C4-2B (cell line): Measurements from ENCODE around the gene GRIA1.

Experiments used
- H3K27ac ChIP-seq: fragments of 450-650 bp; 2 replicates; pipeline ENCODE4 v1.5.1; 2017
- ZFX ChIP-seq: fragments of 450-650 bp; IDR thresholded peaks from 2 replicates; pipeline ENCODE4 v1.6.1; 2017
- TF ChIP-seq, protein P1 (sequence below): fragments of 450-650 bp; conservative IDR thresholded peaks from 2 replicates; pipeline ENCODE4 v1.5.1; 2017; ENCODE audit warnings: mild to moderate bottlenecking

Gene GRIA1

DNA sequence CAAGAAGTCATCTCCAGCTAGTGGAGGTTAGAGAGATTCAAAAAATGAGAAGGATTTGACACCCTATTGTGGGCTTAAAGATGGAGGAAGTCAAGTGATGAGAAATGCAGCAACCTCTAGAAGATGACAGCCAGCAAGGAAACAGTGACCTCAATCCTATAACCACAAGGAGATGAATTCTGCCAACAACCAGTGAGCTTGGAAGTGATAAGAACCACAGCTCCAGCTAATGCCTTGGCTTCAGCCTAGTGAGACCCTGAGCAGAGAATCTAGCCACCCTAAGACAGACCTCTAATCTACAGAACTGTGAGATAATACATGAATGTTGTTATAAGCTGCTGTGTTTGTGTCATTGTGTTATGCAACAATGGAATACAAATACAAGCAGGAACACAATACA lies 262.4 kb downstream of the GRIA1 start:
- no peak overlapping the region for H3K27ac ChIP-seq
- no peak for TF ChIP-seq ZFX
- TF ChIP-seq, protein P1, sequence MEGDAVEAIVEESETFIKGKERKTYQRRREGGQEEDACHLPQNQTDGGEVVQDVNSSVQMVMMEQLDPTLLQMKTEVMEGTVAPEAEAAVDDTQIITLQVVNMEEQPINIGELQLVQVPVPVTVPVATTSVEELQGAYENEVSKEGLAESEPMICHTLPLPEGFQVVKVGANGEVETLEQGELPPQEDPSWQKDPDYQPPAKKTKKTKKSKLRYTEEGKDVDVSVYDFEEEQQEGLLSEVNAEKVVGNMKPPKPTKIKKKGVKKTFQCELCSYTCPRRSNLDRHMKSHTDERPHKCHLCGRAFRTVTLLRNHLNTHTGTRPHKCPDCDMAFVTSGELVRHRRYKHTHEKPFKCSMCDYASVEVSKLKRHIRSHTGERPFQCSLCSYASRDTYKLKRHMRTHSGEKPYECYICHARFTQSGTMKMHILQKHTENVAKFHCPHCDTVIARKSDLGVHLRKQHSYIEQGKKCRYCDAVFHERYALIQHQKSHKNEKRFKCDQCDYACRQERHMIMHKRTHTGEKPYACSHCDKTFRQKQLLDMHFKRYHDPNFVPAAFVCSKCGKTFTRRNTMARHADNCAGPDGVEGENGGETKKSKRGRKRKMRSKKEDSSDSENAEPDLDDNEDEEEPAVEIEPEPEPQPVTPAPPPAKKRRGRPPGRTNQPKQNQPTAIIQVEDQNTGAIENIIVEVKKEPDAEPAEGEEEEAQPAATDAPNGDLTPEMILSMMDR: no peak

DNA sequence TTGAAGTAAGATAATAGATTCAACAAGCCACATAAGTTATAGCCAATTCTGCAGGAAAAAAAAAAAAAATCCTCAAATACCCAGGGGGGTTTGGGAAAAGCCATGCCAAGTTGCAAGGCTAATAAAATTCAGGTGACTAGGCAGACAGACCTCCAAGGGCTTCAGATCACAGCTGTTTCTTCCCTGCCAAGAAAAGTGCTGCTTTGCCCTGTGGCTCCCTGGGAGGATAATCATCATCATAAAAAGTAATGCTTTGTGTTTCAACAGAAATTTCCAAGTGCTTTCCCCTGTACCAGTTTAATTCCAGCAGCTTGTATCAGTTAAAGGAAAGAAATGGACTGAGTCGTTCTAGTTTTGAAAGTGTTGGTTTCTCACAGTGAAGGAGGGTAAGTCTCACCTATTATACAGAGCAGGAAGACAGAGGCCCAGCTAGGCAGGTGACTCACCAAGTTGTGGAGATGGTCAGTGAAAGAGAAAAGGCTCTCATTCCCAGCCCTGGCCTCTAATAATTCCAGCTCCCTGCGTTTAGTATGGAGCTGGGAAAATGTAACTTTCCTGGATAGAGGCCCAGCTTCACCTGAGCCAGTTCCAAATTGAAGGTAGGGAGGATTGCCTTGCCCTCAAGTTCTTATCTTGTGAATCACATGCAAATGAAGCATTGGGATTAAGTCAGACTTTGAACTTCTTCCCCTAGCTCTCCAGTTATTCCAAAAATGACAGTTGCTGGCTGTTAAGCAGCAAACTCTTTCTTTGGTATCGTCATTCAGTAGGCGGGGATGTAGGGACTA lies 263.4 kb downstream of the GRIA1 start:
- no peak overlapping the region for H3K27ac ChIP-seq
- TF ChIP-seq, protein P1: no peak
- TF ChIP-seq ZFX: no peak

DNA sequence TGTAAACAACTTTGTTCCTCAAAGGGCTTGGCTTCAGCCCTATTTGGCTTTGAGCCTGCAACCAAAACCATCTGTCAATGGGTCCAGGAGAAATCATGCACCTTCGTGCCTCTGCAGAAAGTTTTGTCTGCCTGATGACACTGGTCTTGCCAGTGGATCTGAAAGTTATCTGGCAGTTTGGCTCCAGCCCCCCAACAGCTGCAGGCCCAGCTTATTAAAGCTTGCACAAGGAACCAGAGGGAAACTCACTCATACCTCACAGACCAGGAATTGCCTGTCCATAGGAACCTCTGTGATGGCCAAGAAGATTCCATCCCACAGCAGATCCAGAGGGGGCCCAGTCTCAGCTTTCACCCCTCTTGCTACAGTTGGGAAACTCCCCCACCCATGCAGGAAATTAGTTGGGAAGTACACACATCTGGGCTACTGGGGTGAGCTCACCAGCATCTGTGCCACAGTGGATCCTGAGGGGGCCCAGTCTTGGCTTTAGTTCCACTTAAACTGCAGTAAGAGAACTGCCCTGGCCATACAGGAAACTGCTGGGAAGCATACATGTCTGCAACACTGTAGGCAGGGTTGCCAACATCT lies 265.5 kb downstream of the GRIA1 start:
- no peak for TF ChIP-seq ZFX
- TF ChIP-seq, protein P1: no peak
- no peak overlapping the region for H3K27ac ChIP-seq

DNA sequence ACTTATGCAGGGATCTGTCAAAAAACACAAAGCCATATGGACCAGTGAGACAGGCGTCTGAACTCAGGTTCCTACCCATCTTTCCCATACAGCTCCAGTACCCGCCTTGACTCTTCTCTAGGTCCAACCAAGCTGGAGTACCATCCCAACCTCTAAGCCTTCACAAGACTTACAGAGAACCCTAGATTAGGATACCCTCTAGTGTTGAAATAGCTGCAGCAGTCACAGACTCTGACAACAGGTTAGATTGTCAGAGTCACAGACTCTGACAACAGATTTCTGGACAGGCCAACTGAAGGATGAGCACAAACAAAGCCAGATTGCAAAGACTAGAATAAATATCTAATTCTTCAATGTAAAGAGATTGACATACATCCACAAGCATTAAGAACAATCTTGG lies 266.1 kb downstream of the GRIA1 start:
- H3K27ac ChIP-seq: no peak overlapping the region
- no peak for TF ChIP-seq ZFX
- TF ChIP-seq, protein P1: peak; percentile 13

DNA sequence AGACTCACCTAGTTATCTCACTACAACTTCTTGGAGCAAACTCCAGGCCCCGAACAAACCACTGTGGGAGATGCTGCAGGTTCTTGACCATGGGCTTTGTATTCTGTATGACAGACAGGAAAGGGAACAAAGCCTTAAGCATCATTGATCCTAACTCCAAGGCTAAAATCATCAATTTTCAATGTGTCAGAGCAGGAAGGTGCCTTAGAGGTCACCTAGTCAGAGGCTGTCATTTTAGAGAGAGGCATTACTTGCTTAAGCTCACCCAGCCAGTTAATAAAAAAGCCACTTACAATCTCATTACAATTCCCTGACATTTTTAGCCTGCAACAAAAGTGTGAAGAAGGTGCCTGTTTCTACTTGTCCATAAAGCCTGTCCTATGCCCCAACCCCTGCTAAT lies 275.5 kb downstream of the GRIA1 start:
- H3K27ac ChIP-seq: no peak overlapping the region
- no peak for TF ChIP-seq ZFX
- TF ChIP-seq, protein P1: no peak

DNA sequence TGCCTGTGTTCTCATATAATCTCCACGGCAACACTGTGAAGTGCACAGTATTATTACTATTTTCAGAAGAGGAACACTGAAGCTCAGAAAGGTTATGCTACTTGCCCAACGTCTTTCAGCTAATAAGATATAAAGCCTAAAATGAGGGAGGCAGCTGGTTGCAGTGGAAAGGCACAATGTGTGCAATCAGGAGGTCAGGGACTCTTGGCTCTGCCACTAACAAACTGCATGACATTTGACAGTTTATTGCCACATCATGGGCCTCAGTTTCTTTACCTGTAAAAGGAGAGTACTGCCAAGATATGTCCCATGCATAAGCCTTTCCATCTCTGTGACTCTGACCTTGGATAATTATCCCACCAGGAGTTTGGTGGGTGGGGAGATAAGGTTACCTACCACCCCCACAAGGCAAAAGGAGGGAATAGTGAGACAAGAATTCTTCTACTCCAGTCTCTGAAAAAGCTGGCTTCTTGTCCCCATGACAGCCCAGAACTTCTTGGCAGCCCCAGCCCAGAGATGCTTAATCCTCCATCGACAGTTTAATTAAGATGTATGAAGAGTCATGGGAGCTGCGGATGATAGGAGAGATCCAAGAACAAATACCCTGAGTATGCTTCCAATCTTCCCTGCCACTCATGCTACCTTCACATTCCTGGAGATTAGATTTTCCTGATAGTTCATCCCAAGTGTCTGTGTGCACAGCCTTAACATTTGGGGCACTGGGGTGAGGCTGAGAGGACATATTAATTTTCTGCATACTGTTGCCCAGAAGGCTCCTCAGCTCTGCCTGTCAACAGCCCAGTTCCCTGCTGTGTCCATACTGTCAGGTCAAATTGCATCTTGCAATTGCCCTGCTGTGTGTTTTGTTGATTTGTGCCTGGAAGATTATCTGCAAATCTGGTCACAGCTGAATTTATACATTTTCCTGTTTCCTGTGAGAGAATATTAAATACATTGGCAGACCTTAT lies 277.0 kb downstream of the GRIA1 start:
- TF ChIP-seq, protein P1: no peak
- H3K27ac ChIP-seq: no peak overlapping the region
